Activated B cell treated with CpG ODN at 0.5 μM for 24 hours (primary cell): ENCODE results near the gene POLR1G. TPM values are rescaled to one million over a fixed set of nuclear protein-coding genes. Genes with fewer than 3 reads are reported as not detected.
A peak's percentile ranks its signal among the peaks of the same experiment; 100 is the strongest.

Experiments used
- ATAC-seq: fragments of 200-7000 bp; cut with Tn5 transposase; one replicate; pipeline ENCODE4 v1.10.0; 2021; ENCODE audit warnings: low read depth, mild to moderate bottlenecking, moderate library complexity
- CTCF ChIA-PET: fragments of 350-600 bp; sonication (Branson Sonifier 250); formaldehyde crosslinking; loops from one replicate; lab custom pipeline; 2021; ENCODE audit warnings: antibody characterized with exemption; lab: Charles Lee
- POLR2A ChIA-PET: fragments of 350-600 bp; sonication (Branson Sonifier 250); formaldehyde crosslinking; loops from one replicate; lab custom pipeline; 2021; ENCODE audit warnings: antibody characterized with exemption; lab: Charles Lee
- DNase-seq: peaks from one replicate; pipeline ENCODE4 v3.0.0; 2022
- H3K27ac Mint-ChIP-seq: one replicate; pipeline ENCODE4 v1.8.0; 2020; ENCODE audit warnings: mixed read lengths
- H3K27me3 Mint-ChIP-seq: one replicate; pipeline ENCODE4 v1.8.0; 2021; ENCODE audit warnings: mixed read lengths
- H3K36me3 Mint-ChIP-seq: one replicate; pipeline ENCODE4 v1.8.0; 2021; ENCODE audit warnings: low read depth, mixed read lengths
- H3K4me1 Mint-ChIP-seq: one replicate; pipeline ENCODE4 v1.8.0; 2021; ENCODE audit warnings: mixed read lengths
- H3K4me3 Mint-ChIP-seq: one replicate; pipeline ENCODE4 v1.8.0; 2020; ENCODE audit warnings: mild to moderate bottlenecking, mixed read lengths
- H3K9me3 Mint-ChIP-seq: one replicate; pipeline ENCODE4 v1.8.0; 2020; ENCODE audit warnings: mixed read lengths
- intact Hi-C: fragments of 100-400 bp; cut with micrococcal nuclease; formaldehyde crosslinking; loops from one replicate; pipeline ENCODE4 v1.15.1; 2024
- total RNA-seq: library from RNA; stranded (reverse); gene quantifications from 2 replicates; pipeline ENCODE4 v1.2.3, GENCODE V29; 2022
- TF ChIP-seq, protein P1 (sequence below): fragments of 200-600 bp; IDR thresholded peaks from one replicate; pipeline ENCODE4 v1.8.0; 2022; ENCODE audit warnings: antibody characterized with exemption, mild to moderate bottlenecking

Gene POLR1G
- total RNA-seq, 1 donor from 2014 or later = 6.7 TPM

DNA sequence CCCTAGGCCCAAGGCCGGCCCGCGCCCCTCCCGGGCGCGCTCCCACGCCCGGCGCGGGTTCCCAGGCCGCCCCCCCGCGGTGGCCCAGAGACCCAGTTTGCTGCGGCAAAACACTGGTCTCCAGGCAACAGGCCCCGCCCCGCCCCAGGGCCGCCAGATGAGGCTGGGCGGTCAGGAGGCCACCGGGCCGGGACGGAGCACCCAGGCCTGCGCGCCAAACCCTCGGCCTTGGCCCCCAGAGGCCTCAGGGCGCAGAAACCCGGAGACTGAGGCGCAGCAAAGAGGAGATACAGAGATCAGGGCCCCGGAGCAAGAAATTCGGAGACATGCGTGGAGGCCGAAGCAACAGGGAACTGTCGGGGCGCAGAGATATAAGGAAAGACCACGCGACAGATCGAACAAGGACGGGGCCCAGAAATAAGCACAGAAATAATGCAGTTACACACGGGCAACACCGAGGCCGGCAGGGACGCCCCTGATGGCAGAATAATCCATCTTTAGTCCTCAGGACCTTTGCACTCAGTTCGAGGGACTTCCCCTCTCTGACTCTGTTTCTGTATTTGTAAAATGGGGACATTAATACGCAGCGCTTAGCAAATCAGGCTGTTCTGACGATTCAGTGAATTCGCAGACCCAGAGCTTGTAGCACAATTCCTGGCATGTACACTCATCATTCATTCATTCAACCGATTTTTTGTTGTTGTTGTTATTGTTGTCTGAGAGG is 38.0 kb downstream of the POLR1G start:
- Mint-ChIP-seq H3K27ac (peak overlapping the region; percentile 87), H3K27me3 (no peaks in the 10 kb centered on the region), H3K4me1 (peaks cover 47% of the 10 kb centered on the region), H3K9me3 (no peaks in the 10 kb centered on the region), H3K36me3 (no peaks in the 10 kb centered on the region), H3K4me3 (peak overlapping the region; percentile 77)
- intact Hi-C loops = no loop called here
- DNase-seq (peak; percentile 94), ATAC-seq (peak; percentile 60)
- CTCF ChIA-PET = interaction anchor here (2.7 to 2.8 kb wide), 2 partner anchors 35 to 41 kb away, joined by 11 to 30 read pairs; no protein-coding TSS in a partner anchor
- TF ChIP-seq, protein P1, sequence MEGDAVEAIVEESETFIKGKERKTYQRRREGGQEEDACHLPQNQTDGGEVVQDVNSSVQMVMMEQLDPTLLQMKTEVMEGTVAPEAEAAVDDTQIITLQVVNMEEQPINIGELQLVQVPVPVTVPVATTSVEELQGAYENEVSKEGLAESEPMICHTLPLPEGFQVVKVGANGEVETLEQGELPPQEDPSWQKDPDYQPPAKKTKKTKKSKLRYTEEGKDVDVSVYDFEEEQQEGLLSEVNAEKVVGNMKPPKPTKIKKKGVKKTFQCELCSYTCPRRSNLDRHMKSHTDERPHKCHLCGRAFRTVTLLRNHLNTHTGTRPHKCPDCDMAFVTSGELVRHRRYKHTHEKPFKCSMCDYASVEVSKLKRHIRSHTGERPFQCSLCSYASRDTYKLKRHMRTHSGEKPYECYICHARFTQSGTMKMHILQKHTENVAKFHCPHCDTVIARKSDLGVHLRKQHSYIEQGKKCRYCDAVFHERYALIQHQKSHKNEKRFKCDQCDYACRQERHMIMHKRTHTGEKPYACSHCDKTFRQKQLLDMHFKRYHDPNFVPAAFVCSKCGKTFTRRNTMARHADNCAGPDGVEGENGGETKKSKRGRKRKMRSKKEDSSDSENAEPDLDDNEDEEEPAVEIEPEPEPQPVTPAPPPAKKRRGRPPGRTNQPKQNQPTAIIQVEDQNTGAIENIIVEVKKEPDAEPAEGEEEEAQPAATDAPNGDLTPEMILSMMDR = no peak
- POLR2A ChIA-PET = interaction anchor here (1.2 to 1.9 kb wide), 3 partner anchors 25 to 197 kb away, joined by 4 to 7 read pairs (median 7); no protein-coding TSS in a partner anchor

DNA sequence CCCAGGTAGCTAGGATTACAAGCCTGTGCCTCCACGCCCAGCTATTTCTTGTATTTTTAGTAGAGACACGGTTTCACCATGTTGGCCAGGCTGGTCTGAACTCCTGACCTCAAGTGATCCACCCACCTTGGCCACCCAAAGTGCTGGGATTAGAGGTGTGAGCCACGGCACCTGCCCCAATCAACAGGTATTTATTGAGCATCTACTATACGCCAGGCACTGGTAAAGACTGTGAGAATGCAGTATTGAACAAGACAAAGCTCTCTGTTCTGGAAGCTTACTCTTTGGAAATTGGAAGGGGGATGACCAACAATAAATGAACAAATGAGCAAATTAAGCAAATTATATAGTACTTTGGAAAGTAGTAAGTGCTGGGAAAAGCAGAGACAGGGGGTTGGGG is 38.7 kb downstream of the POLR1G start:
- Mint-ChIP-seq H3K4me3 (peak overlapping the region; percentile 77), H3K36me3 (peaks cover 2% of the 10 kb centered on the region), H3K9me3 (no peaks in the 10 kb centered on the region), H3K27me3 (no peaks in the 10 kb centered on the region), H3K27ac (peak overlapping the region; percentile 87), H3K4me1 (peaks cover 53% of the 10 kb centered on the region)
- ChIA-PET POLR2A (interaction anchor here (0.5 to 1.9 kb wide), 3 partner anchors 33 to 197 kb away, joined by 4 to 7 read pairs (median 5); no protein-coding TSS in a partner anchor), CTCF (interaction anchor here (0.7 to 2.8 kb wide), 4 partner anchors 15 to 40 kb away, joined by 3 to 30 read pairs (median 9); no protein-coding TSS in a partner anchor)
- DNase-seq (no peak), ATAC-seq (no peak)
- TF ChIP-seq, protein P1 = no peak
- intact Hi-C loops = no loop called here

DNA sequence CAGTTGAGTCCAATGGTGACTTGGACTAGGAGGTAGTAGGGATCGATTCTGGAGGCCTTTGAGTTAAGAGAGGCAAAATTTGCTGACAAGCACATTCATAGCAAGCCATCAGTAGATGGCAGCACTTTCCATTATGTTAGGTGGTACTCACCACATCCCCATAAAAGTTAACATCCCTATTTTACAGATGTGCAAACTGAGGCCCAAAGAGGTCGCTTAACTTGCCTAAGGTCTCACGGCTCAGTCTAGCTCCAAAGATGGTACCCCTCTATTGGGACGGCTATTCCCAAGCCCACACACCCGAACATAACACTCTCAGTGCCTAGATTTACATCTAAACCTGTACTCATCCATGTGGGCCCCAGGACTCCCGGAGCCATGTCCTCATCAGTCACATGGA is 39.9 kb downstream of the POLR1G start:
- H3K27me3 Mint-ChIP-seq = no peaks in the 10 kb centered on the region
- H3K36me3 Mint-ChIP-seq = peaks cover 3% of the 10 kb centered on the region
- ChIA-PET CTCF (interaction anchor here (1.7 to 2.8 kb wide), 3 partner anchors 16 to 39 kb away, joined by 7 to 30 read pairs (median 11); no protein-coding TSS in a partner anchor), POLR2A (interaction anchor here (1.9 kb wide), 1 partner anchor 32 kb away, joined by 7 read pairs; no protein-coding TSS in a partner anchor)
- peak overlapping the region; percentile 72 for H3K27ac Mint-ChIP-seq
- ATAC-seq = no peak
- H3K4me3 Mint-ChIP-seq = peak overlapping the region; percentile 47
- TF ChIP-seq, protein P1 = no peak
- intact Hi-C loops = no loop called here
- no peaks in the 10 kb centered on the region for H3K9me3 Mint-ChIP-seq
- no peak for DNase-seq
- H3K4me1 Mint-ChIP-seq = peaks cover 52% of the 10 kb centered on the region

DNA sequence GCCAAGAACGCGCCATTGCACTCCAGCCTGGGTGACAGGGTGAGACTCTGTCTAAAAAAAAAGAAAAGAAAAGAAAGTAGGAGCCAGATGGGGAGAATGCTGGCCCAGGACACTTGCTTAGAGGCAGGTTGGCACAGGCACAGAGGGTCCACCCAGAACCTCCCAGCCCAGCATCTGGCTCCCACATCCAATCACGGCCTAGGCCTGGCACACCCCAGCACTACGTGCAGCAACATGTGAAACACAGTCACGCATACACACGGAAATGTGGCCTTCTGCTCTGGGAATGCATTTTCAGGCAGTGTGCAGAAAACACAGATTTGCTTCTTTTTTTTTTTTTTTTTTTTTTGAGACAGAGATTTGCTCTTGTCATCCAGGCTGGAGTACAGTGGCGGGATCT is 40.5 kb downstream of the POLR1G start:
- Mint-ChIP-seq H3K27me3 (no peaks in the 10 kb centered on the region), H3K4me3 (no peak overlapping the region), H3K36me3 (peaks cover 3% of the 10 kb centered on the region), H3K27ac (no peak overlapping the region), H3K9me3 (no peaks in the 10 kb centered on the region), H3K4me1 (peaks cover 58% of the 10 kb centered on the region)
- ATAC-seq (no peak), DNase-seq (no peak)
- ChIA-PET CTCF (interaction anchor here (1.7 to 2.8 kb wide), 3 partner anchors 16 to 196 kb away, joined by 3 to 30 read pairs (median 7); no protein-coding TSS in a partner anchor), POLR2A (interaction anchor here (1.2 to 1.7 kb wide), 2 partner anchors 22 to 32 kb away, joined by 3 read pairs; no protein-coding TSS in a partner anchor)
- TF ChIP-seq, protein P1 = no peak
- intact Hi-C loops = no loop called here

DNA sequence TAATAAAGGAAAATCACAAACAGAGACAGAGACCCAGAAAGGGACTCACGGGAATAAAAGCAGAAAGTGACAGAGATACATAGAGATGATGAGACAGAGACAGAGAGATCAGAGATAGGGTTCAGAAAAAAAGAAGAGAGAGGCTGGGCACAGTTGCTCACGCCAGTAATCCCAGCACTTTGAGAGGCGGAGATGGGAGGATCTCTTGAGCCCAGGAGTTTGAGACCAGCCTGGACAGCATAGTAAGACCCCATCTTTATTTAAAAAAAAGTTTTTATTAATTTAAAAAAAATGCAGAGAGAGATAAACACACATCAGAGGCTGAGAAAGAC is 41.9 kb downstream of the POLR1G start:
- Mint-ChIP-seq H3K27me3 (no peaks in the 10 kb centered on the region), H3K4me3 (no peak overlapping the region), H3K9me3 (no peaks in the 10 kb centered on the region), H3K27ac (no peak overlapping the region), H3K4me1 (peaks cover 51% of the 10 kb centered on the region), H3K36me3 (peaks cover 3% of the 10 kb centered on the region)
- TF ChIP-seq, protein P1 = no peak
- intact Hi-C loops = no loop called here
- ATAC-seq = no peak
- CTCF ChIA-PET = interaction anchor here (1.1 to 2.6 kb wide), 3 partner anchors 9 to 194 kb away, joined by 3 to 15 read pairs (median 6); no protein-coding TSS in a partner anchor
- DNase-seq = no peak
- POLR2A ChIA-PET = interaction anchor here (0.8 to 2.1 kb wide), 3 partner anchors 19 to 30 kb away, joined by 3 to 6 read pairs (median 3); partner anchors contain the start of gene FOSB
